HEK293T (cell line): ENCODE results near the gene HTR1E.
"Not testable (repeated sequence)": the region's sequence is repeated elsewhere in the genome, so short reads cannot be mapped to it uniquely, and the experiment has no call there.

ENCODE experiments used
- CTCF ChIA-PET: fragments of 350-600 bp; formaldehyde crosslinking; extraction: SDS; loops from one replicate; lab custom pipeline; 2021; ENCODE audit warnings: antibody characterized with exemption, inconsistent platforms; lab: Yijun Ruan, JAX
- POLR2A ChIA-PET: fragments of 350-600 bp; formaldehyde crosslinking; extraction: SDS; loops from one replicate; lab custom pipeline; 2020; ENCODE audit warnings: antibody characterized with exemption, inconsistent platforms; lab: Yijun Ruan, JAX
- DNase-seq: peaks from one replicate; pipeline ENCODE4 v3.0.0; 2012; ENCODE audit warnings: mixed read lengths; ENCODE audit errors: extremely low spot score
- ARNT ChIP-seq: fragments of 450-650 bp; IDR thresholded peaks from 2 replicates; pipeline ENCODE4 v1.6.1; 2017; ENCODE audit warnings: mild to moderate bottlenecking
- BHLHE40 ChIP-seq: fragments of 450-650 bp; IDR thresholded peaks from 2 replicates; pipeline ENCODE4 v1.6.1; 2016; ENCODE audit warnings: mild to moderate bottlenecking, moderate library complexity, borderline replicate concordance
- CTBP1 ChIP-seq: fragments of 450-650 bp; IDR thresholded peaks from 2 replicates; pipeline ENCODE4 v1.6.1; 2016; ENCODE audit warnings: borderline replicate concordance
- ELF4 ChIP-seq: fragments of 450-650 bp; IDR thresholded peaks from 2 replicates; pipeline ENCODE4 v1.6.1; 2017; ENCODE audit warnings: antibody characterized with exemption
- FOXA1 ChIP-seq: fragments of 450-650 bp; IDR thresholded peaks from 2 replicates; pipeline ENCODE4 v1.6.1; 2016; ENCODE audit warnings: mild to moderate bottlenecking
- FOXK2 ChIP-seq: fragments of 450-650 bp; IDR thresholded peaks from 2 replicates; pipeline ENCODE4 v1.6.1; 2016; ENCODE audit warnings: mild to moderate bottlenecking
- FOXM1 ChIP-seq: fragments of 450-650 bp; IDR thresholded peaks from 2 replicates; pipeline ENCODE4 v1.6.1; 2017; ENCODE audit warnings: mild to moderate bottlenecking, borderline replicate concordance
- HDGF ChIP-seq: fragments of 450-650 bp; IDR thresholded peaks from 2 replicates; pipeline ENCODE4 v1.6.1; 2017; ENCODE audit warnings: antibody characterized with exemption, borderline replicate concordance
- L3MBTL2 ChIP-seq: fragments of 450-650 bp; conservative IDR thresholded peaks from 2 replicates; pipeline ENCODE4 v1.6.1; 2016; ENCODE audit warnings: mild to moderate bottlenecking
- LEF1 ChIP-seq: fragments of 450-650 bp; IDR thresholded peaks from 2 replicates; pipeline ENCODE4 v1.6.1; 2017; ENCODE audit warnings: mild to moderate bottlenecking, borderline replicate concordance
- NFRKB ChIP-seq: fragments of 450-650 bp; IDR thresholded peaks from 2 replicates; pipeline ENCODE4 v1.6.1; 2016; ENCODE audit warnings: mild to moderate bottlenecking, moderate library complexity
- SP1 ChIP-seq: fragments of 450-650 bp; IDR thresholded peaks from 2 replicates; pipeline ENCODE4 v1.6.1; 2017
- SUZ12 ChIP-seq: fragments of 450-650 bp; IDR thresholded peaks from 2 replicates; pipeline ENCODE4 v1.6.1; 2016; ENCODE audit warnings: mild to moderate bottlenecking
- TARDBP ChIP-seq: fragments of 450-650 bp; IDR thresholded peaks from 2 replicates; pipeline ENCODE4 v1.6.1; 2016
- ZNF384 ChIP-seq: fragments of 450-650 bp; IDR thresholded peaks from 2 replicates; pipeline ENCODE4 v1.6.1; 2016
- TF ChIP-seq, protein P1 (sequence below): fragments of 450-650 bp; IDR thresholded peaks from 2 replicates; pipeline ENCODE4 v1.6.1; 2016

The HTR1E gene

DNA sequence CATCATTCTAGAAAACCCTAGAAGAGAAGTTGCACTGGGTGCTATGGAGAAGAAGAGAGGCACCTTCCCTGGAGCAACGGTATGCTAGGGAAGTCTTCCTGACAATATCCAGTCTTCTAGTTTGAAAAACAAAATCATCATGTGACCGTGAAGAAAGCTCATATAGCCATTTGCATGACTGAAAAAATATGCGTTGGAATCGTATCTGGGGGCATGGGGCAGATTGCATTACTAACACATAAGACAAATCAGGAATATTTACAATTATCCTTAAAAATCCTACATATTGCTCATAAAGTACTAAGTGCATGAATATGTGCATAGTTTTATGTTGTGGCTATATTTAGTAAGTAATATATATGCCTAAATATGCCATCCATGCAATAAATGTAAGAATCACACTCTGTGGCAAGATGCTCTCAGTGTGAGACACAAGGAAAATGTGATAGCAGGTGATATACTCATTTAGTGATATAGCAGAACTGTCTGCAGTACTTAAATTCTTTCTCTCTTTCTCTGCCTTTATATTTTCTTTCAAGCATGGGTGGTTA is 26.8 kb downstream of the HTR1E start:
- CTCF ChIA-PET = no interaction called here
- POLR2A ChIA-PET = no interaction called here
- TF ChIP-seq, protein P1, sequence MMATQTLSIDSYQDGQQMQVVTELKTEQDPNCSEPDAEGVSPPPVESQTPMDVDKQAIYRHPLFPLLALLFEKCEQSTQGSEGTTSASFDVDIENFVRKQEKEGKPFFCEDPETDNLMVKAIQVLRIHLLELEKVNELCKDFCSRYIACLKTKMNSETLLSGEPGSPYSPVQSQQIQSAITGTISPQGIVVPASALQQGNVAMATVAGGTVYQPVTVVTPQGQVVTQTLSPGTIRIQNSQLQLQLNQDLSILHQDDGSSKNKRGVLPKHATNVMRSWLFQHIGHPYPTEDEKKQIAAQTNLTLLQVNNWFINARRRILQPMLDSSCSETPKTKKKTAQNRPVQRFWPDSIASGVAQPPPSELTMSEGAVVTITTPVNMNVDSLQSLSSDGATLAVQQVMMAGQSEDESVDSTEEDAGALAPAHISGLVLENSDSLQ = no peak
- no peak for TF ChIP-seq FOXM1
- TF ChIP-seq ELF4 = no peak
- no peak for TF ChIP-seq SP1
- no peak for TF ChIP-seq HDGF
- TF ChIP-seq FOXA1 = no peak
- TF ChIP-seq BHLHE40 = no peak
- no peak for DNase-seq

DNA sequence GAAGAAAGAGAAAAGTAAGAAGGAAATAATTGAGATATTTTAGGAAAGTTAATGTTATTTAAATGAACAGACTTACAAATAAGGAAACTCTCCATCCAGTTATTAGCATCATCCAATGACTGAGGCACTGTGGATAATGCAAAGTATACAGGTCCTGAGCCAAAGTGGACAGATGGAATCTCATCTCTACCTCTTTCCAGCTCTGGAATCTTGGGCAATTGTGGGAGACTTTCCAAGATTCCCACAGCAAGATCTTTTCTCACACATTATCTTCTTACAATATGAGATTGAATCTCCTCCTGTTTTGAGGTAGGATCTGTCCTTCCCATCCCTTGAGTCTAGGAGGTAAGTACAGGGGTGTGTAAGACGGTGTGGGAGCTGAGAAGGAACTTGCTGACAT is 28.9 kb downstream of the HTR1E start:
- CTCF ChIA-PET = no interaction called here
- DNase-seq = no peak

DNA sequence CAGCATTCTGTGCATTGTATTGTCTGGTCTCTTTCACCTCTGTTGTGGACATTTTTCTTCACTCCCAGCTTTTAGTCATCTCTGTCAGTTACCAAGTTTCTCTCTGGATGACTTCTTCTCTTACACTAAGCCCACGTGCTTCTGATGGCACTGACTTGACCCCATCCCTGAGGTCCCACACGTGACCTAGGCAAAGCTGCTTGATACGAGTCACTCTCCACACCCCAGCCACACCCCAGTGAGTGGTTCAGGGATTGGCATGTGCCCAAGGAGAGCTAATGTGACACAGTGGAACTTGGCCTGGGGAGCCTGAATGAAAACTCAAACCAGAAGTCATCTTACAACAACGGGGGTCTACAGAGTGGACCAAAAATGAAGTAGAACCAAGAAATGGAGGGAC is 32.2 kb downstream of the HTR1E start:
- ChIA-PET POLR2A (no interaction called here), CTCF (no interaction called here)
- DNase-seq = no peak
- TF ChIP-seq SP1 = no peak
- TF ChIP-seq BHLHE40 = no peak
- TF ChIP-seq ELF4 = no peak
- no peak for TF ChIP-seq FOXM1
- TF ChIP-seq HDGF = no peak
- no peak for TF ChIP-seq TARDBP
- no peak for TF ChIP-seq FOXA1
- no peak for TF ChIP-seq ZNF384
- TF ChIP-seq FOXK2 = no peak
- no peak for TF ChIP-seq L3MBTL2
- TF ChIP-seq, protein P1 = no peak
- no peak for TF ChIP-seq SUZ12
- TF ChIP-seq CTBP1 = no peak
- TF ChIP-seq LEF1 = no peak
- no peak for TF ChIP-seq NFRKB
- TF ChIP-seq ARNT = no peak

More for the DNA sequence above, 28.9 kb downstream of the HTR1E start:
- TF ChIP-seq HDGF = no peak
- TF ChIP-seq, protein P1 = no peak
- no peak for TF ChIP-seq TARDBP
- TF ChIP-seq BHLHE40 = no peak
- TF ChIP-seq ZNF384 = no peak
- TF ChIP-seq ELF4 = no peak
- no peak for TF ChIP-seq FOXM1
- no peak for TF ChIP-seq ARNT
- no peak for TF ChIP-seq NFRKB
- no peak for TF ChIP-seq L3MBTL2
- no peak for TF ChIP-seq CTBP1
- TF ChIP-seq LEF1 = no peak
- POLR2A ChIA-PET = no interaction called here

DNA sequence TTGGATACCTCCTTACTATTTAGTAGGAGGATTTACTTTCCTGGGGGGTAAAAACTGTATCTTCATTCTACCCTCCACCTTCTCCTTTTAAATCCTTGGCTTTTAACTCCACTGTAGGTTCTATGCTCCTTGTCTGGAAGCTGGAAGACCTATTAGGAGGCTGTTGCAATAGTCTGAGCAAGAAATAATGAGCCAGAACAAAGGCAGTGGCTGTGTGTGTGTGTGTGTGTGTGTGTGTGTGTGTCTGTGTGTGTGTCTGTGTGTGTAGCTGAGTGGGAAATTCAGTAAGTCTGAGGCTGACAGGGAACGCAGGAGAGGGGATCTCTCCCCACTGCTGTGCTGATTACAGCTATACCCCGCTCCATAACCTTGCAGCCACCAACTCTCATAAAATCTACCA is 35.8 kb downstream of the HTR1E start:
- CTCF ChIA-PET = no interaction called here
- no peak for DNase-seq
- POLR2A ChIA-PET = no interaction called here
- no peak for TF ChIP-seq FOXA1
- TF ChIP-seq CTBP1 = no peak
- no peak for TF ChIP-seq ZNF384
- no peak for TF ChIP-seq ARNT
- TF ChIP-seq FOXK2 = no peak
- TF ChIP-seq HDGF = no peak
- TF ChIP-seq L3MBTL2 = no peak
- TF ChIP-seq NFRKB = no peak
- TF ChIP-seq, protein P1 = no peak
- no peak for TF ChIP-seq BHLHE40
- no peak for TF ChIP-seq SP1
- TF ChIP-seq FOXM1 = no peak
- TF ChIP-seq ELF4 = no peak
- TF ChIP-seq TARDBP = no peak
- TF ChIP-seq SUZ12 = no peak
- TF ChIP-seq LEF1 = no peak

DNA sequence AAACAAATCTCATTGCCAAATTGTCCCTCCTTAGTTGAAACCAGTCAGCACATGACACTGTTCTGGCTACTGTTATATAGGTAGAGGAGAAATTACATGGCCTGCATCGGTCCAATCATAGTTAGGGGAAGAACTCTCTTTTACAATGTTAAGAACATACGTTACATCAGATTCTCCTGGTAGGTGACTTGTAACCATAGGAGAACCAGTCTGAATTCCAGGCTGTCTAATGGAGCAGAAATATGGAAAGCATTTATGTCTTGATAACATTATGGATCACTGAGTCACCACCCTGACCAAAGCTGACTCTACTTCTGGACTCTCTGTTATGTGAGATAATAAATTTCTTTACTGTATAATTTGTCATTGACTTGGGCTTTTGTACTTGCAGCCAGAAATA is 40.9 kb downstream of the HTR1E start:
- no peak for DNase-seq
- CTCF ChIA-PET = no interaction called here
- TF ChIP-seq NFRKB = no peak

DNA sequence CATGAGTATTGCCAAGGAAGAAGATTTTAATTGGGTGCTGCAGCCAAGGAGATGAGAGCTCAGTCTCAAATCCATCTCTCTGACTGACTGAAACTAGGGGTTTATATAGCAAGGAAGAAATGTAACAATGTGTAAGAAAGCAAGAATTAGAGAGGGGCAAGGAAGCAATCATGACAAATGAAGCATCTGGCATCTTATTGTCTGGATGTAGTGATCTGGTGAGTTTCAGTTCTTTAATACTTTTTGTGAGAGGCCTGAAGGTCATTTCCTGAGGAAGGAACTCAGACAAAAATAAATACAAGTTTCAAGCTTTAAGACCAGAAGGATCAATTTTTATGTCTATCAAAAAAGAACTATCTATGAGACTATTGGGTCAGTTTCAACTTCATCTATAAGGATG is 64.2 kb downstream of the HTR1E start:
- ChIA-PET CTCF (no interaction called here), POLR2A (no interaction called here)
- no peak for DNase-seq
- TF ChIP-seq ELF4 (no peak), LEF1 (no peak), NFRKB (no peak), BHLHE40 (no peak), ARNT (no peak), FOXM1 (no peak), CTBP1 (no peak)

More for the DNA sequence above, 40.9 kb downstream of the HTR1E start:
- POLR2A ChIA-PET = no interaction called here

DNA sequence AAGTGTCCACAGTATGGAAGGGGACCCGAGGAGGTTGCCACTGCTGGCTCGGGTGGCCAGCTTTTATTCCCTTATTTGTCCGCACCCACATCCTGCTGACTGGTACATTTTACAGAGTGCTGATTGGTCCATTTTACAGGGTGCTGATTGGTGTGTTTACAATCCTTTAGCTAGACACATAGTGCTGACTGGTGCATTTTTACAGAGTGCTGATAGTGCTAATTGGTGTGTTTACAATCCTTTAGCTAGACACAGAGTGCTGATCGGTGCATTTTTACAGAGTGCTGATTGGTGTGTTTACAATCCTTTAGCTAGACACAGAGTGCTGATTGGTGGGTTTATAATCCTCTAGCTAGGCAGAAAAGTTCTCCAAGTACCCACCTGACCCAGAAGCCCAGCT is 65.1 kb downstream of the HTR1E start:
- DNase-seq, CTCF ChIA-PET, POLR2A ChIA-PET: not testable (repeated sequence)

DNA sequence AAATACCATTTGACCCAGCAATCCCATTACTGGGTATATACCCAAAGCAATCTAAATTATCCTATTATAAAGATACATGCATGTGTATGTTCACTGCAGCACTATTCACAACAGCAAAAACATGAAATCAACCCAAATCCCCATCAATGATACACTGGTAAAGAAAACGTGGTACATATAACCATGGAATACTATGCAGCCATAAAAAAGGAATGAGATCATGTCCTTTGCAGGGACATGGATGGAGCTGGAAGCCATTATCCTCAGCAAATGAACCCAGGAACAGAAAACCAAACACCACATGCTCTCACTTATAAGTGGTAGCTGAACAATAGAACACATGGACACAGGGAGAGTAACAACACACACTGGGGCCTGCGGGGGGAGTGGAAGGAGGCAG is 69.2 kb downstream of the HTR1E start:
- POLR2A ChIA-PET, CTCF ChIA-PET, DNase-seq: not testable (repeated sequence)

DNA sequence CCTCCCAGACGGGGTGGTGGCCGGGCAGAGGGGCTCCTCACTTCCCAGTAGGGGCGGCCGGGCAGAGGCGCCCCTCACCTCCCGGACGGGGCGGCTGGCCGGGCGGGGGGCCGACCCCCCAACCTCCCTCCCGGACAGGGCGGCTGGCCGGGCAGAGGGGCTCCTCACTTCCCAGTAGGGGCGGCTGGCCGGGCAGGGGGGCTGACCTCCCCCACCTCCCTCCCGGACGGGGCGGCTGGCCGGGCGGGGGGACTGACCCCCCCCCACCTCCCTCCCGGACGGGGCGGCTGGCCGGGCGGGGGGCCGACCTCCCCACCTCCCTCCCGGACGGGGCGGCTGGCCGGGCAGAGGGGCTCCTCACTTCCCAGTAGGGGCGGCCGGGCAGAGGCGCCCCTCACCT is 72.3 kb downstream of the HTR1E start:
- CTCF ChIA-PET, POLR2A ChIA-PET, DNase-seq: not testable (repeated sequence)
